ENCODE results near the gene SLC25A5.
"Not testable (repeated sequence)": the region's sequence is repeated elsewhere in the genome, so short reads cannot be mapped to it uniquely, and the experiment has no call there.

The SLC25A5 gene

GRCh38 chrX:119478504-119478903, 10.3 kb downstream of the SLC25A5 start:
- DNase-seq, result no peak

GRCh38 chrX:119479845-119480244, 11.6 kb downstream of the SLC25A5 start:
- no peak for DNase-seq

- no peak for DNase-seq
Measured at GRCh38 chrX:119481323-119481801, 13.1 kb downstream of the SLC25A5 start.

GRCh38 chrX:119482041-119482440, 13.8 kb downstream of the SLC25A5 start:
- no peak for DNase-seq

- DNase-seq, result no peak
Measured at GRCh38 chrX:119482481-119483480, 14.5 kb downstream of the SLC25A5 start.

- DNase-seq, result no peak
Measured at GRCh38 chrX:119486745-119487144, 18.5 kb downstream of the SLC25A5 start.

- DNase-seq, result not testable (repeated sequence)
Measured at GRCh38 chrX:119487766-119488165, 19.5 kb downstream of the SLC25A5 start.

GRCh38 chrX:119488749-119489148, 20.5 kb downstream of the SLC25A5 start:
- DNase-seq, result no peak

GRCh38 chrX:119489212-119490074, 21.2 kb downstream of the SLC25A5 start:
- no peak for DNase-seq

GRCh38 chrX:119492463-119492862, 24.2 kb downstream of the SLC25A5 start:
- DNase-seq, result no peak

- not testable (repeated sequence) for DNase-seq
Measured at GRCh38 chrX:119493851-119494495, 25.7 kb downstream of the SLC25A5 start.

GRCh38 chrX:119495734-119496726, 27.8 kb downstream of the SLC25A5 start:
- no peak for DNase-seq

- no peak for DNase-seq
Measured at GRCh38 chrX:119497185-119497584, 28.9 kb downstream of the SLC25A5 start.

GRCh38 chrX:119500061-119500800, 32.0 kb downstream of the SLC25A5 start:
- DNase-seq, result no peak

- no peak for DNase-seq
Measured at GRCh38 chrX:119501511-119502148, 33.4 kb downstream of the SLC25A5 start.

GRCh38 chrX:119502727-119503483, 34.7 kb downstream of the SLC25A5 start:
- DNase-seq, result no peak

GRCh38 chrX:119503484-119503861, 35.2 kb downstream of the SLC25A5 start:
- DNase-seq, result no peak

- not testable (repeated sequence) for DNase-seq
Measured at GRCh38 chrX:119505145-119505544, 36.9 kb downstream of the SLC25A5 start.

GRCh38 chrX:119505945-119506344, 37.7 kb downstream of the SLC25A5 start:
- DNase-seq, result no peak

- DNase-seq, result no peak
Measured at GRCh38 chrX:119507206-119507605, 39.0 kb downstream of the SLC25A5 start.
